ENCODE data around the gene TSPAN9.
A peak's percentile ranks its signal among the peaks of the same experiment; 100 is the strongest.
"Not testable (repeated sequence)": the region's sequence is repeated elsewhere in the genome, so short reads cannot be mapped to it uniquely, and the experiment has no call there.

TSPAN9 gene

DNA sequence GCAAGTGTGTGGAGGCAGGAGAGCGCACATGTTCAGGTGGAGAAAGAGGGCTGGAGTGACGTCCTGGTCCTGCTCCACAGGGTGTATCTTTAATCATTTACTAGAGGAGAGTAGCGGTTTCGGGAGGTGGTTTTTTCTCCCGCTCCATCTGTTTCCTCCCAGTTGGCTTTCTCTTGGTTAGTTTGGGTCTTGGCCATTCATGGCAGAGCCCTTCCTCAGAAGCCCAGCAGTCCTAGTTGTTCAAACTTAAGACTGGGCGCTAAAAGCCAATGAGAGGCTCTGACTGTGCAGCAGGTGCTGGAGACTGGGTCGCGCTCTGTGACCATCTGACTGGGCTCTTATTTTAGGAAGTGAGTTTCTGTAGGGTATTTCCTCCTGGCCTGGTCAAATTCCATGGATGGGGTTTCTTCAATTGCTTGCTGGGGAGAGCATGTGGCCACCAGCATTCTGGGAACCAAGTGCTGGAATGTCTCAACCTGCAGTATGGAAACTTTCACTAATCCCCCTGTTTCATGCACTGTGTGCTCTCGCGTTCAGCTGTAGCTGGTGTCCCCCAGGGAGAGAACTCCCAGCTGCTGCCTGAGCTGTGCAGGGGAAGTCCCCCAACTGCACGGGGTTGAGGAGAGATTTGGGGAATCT lies 27.4 kb upstream of the TSPAN9 start:
- CTCF ChIA-PET = no interaction called here
- no peak overlapping the region for H3K4me3 Mint-ChIP-seq
- H3K4me1 Mint-ChIP-seq = no peaks in the 10 kb centered on the region
- H3K36me3 Mint-ChIP-seq = no peaks in the 10 kb centered on the region
- DNase-seq = no peak
- no peaks in the 10 kb centered on the region for H3K9me3 Mint-ChIP-seq
- peaks cover 57% of the 10 kb centered on the region for H3K27me3 Mint-ChIP-seq
- no peak overlapping the region for H3K27ac Mint-ChIP-seq

DNA sequence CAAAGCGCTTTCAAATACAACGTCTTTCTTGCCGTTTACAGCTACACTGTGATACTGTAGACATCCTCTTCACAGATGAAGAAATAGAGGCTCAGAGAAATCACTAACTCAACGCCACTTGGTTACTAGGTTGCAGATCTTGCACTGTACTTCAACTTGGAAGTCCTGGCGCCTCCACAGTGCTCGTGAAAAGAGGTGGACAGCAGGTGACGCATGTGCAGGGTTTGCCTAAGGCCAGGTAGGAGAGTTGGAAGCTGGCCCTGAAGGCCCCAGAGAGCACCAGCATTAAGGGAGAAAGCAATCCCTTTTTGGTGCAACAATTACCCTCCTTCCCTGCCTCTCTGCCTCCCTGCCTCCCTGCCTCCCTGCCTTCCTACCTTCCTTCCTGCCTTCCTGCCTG lies 22.8 kb upstream of the TSPAN9 start:
- H3K36me3 Mint-ChIP-seq = no peaks in the 10 kb centered on the region
- no peaks in the 10 kb centered on the region for H3K4me1 Mint-ChIP-seq
- no peak overlapping the region for H3K4me3 Mint-ChIP-seq
- DNase-seq = no peak
- CTCF ChIA-PET = interaction anchor here (1.1 kb wide), 1 partner anchor 12 kb away, joined by 3 read pairs; no protein-coding TSS in a partner anchor
- H3K27ac Mint-ChIP-seq = no peak overlapping the region
- peaks cover 50% of the 10 kb centered on the region for H3K27me3 Mint-ChIP-seq
- H3K9me3 Mint-ChIP-seq = no peaks in the 10 kb centered on the region

DNA sequence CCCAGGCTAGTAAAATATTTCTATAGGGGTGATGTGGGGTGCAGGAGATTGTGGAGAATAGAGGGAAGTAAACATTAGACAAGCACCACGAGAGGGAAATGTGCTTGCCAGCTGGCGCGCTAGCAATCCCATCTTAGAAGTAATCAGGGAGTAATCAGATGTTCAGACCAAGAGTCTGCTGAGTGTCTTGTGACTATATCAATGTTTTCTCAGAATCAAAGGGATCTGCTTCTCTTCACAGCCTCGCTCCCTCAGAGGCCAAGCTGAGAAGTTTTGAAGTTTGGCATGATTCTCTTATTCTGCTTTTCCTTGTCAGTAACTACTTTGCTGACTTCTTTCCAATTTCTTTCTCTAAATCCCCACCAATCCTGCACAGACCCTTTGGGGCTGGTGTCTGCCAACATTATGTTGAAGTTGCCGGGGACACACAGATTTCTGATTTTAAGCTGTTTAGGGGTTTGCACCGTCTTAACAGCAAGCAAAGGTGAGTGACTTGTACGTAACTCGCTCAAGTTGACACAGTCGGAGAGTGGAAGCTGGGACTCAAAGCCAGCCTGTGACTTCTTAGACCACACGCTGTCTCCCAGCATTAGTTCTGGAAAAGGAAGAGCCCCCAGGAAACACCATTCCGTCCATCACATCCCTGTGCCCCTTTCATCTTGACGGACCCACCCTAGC lies 22.0 kb upstream of the TSPAN9 start:
- no peak for DNase-seq
- Mint-ChIP-seq H3K4me3 (no peak overlapping the region), H3K4me1 (no peaks in the 10 kb centered on the region), H3K27ac (no peak overlapping the region), H3K9me3 (no peaks in the 10 kb centered on the region), H3K36me3 (no peaks in the 10 kb centered on the region), H3K27me3 (peaks cover 42% of the 10 kb centered on the region)
- CTCF ChIA-PET = no interaction called here

- CTCF ChIA-PET = no interaction called here
- no peak overlapping the region for H3K4me3 Mint-ChIP-seq
Measured at GRCh38 chr12:3055704-3056467, 21.3 kb upstream of the TSPAN9 start.

GRCh38 chr12:3061059-3061458 lies 16.1 kb upstream of the TSPAN9 start:
- no peaks in the 10 kb centered on the region for H3K36me3 Mint-ChIP-seq
- no peaks in the 10 kb centered on the region for H3K4me1 Mint-ChIP-seq
- CTCF ChIA-PET = interaction anchor here (1.3 kb wide), 2 partner anchors 12 to 116 kb away, joined by 3 to 5 read pairs; no protein-coding TSS in a partner anchor
- H3K27me3 Mint-ChIP-seq = peaks cover 41% of the 10 kb centered on the region
- no peak for DNase-seq
- peaks cover 4% of the 10 kb centered on the region for H3K9me3 Mint-ChIP-seq
- no peak overlapping the region for H3K27ac Mint-ChIP-seq
- H3K4me3 Mint-ChIP-seq = no peak overlapping the region

More at GRCh38 chr12:3055704-3056467, 21.3 kb upstream of the TSPAN9 start:
- Mint-ChIP-seq H3K4me1 (no peaks in the 10 kb centered on the region), H3K36me3 (no peaks in the 10 kb centered on the region), H3K9me3 (no peaks in the 10 kb centered on the region), H3K27me3 (peaks cover 41% of the 10 kb centered on the region), H3K27ac (no peak overlapping the region)
- DNase-seq = no peak

GRCh38 chr12:3061501-3062215 lies 15.5 kb upstream of the TSPAN9 start:
- H3K27me3 Mint-ChIP-seq = peaks cover 40% of the 10 kb centered on the region
- peaks cover 4% of the 10 kb centered on the region for H3K9me3 Mint-ChIP-seq
- H3K27ac Mint-ChIP-seq = no peak overlapping the region
- no peak overlapping the region for H3K4me3 Mint-ChIP-seq
- no peaks in the 10 kb centered on the region for H3K4me1 Mint-ChIP-seq
- no peak for DNase-seq
- CTCF ChIA-PET = interaction anchor here (1.3 kb wide), 2 partner anchors 11 to 117 kb away, joined by 3 to 5 read pairs; no protein-coding TSS in a partner anchor
- H3K36me3 Mint-ChIP-seq = no peaks in the 10 kb centered on the region

GRCh38 chr12:3065300-3065699 lies 11.9 kb upstream of the TSPAN9 start:
- no peak for DNase-seq
- H3K4me1 Mint-ChIP-seq = no peaks in the 10 kb centered on the region
- peaks cover 4% of the 10 kb centered on the region for H3K9me3 Mint-ChIP-seq
- H3K36me3 Mint-ChIP-seq = no peaks in the 10 kb centered on the region
- H3K27me3 Mint-ChIP-seq = peaks cover 52% of the 10 kb centered on the region
- H3K4me3 Mint-ChIP-seq = no peak overlapping the region
- CTCF ChIA-PET = interaction anchor here (1.2 kb wide), 1 partner anchor 210 kb away, joined by 3 read pairs; no protein-coding TSS in a partner anchor
- H3K27ac Mint-ChIP-seq = no peak overlapping the region

DNA sequence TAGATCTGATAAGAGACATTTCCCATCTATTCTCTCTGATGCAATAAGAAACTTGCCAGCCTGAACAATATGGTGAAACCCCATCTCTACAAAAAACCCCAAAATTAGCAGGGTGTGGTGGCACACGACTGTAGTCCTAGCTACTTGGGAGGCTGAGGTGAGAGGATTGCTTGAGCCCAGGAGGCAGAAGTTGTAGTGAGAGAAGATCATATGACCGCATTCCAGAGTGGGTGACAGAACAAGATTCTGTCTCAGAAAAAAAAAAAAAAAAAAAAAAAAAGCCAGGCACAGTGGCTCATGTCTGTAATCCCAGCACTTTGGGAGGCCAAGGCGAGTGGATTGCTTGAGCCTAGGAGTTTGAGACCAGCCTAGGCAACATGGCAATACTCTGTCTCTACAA lies 11.3 kb upstream of the TSPAN9 start:
- not testable (repeated sequence) for H3K4me3 Mint-ChIP-seq, DNase-seq, H3K36me3 Mint-ChIP-seq, H3K27ac Mint-ChIP-seq, H3K9me3 Mint-ChIP-seq, H3K4me1 Mint-ChIP-seq
- CTCF ChIA-PET = interaction anchor here (1.2 kb wide), 1 partner anchor 209 kb away, joined by 3 read pairs; no protein-coding TSS in a partner anchor
- peaks cover 48% of the 10 kb centered on the region for H3K27me3 Mint-ChIP-seq

GRCh38 chr12:3069714-3070113 lies 7.5 kb upstream of the TSPAN9 start:
- Mint-ChIP-seq H3K4me1 (no peaks in the 10 kb centered on the region), H3K27ac (no peak overlapping the region), H3K36me3 (no peaks in the 10 kb centered on the region), H3K27me3 (peaks cover 42% of the 10 kb centered on the region), H3K9me3 (no peaks in the 10 kb centered on the region), H3K4me3 (no peak overlapping the region)
- no peak for DNase-seq
- CTCF ChIA-PET = interaction anchor here (1.1 kb wide), 1 partner anchor 205 kb away, joined by 4 read pairs; no protein-coding TSS in a partner anchor

GRCh38 chr12:3071107-3071506 lies 6.1 kb upstream of the TSPAN9 start:
- no peaks in the 10 kb centered on the region for H3K36me3 Mint-ChIP-seq
- peaks cover 49% of the 10 kb centered on the region for H3K27me3 Mint-ChIP-seq
- DNase-seq = no peak
- CTCF ChIA-PET = interaction anchor here (1.1 kb wide), 2 partner anchors 30 to 205 kb away, joined by 3 read pairs; no protein-coding TSS in a partner anchor
- H3K27ac Mint-ChIP-seq = no peak overlapping the region
- H3K9me3 Mint-ChIP-seq = no peaks in the 10 kb centered on the region
- H3K4me1 Mint-ChIP-seq = peaks cover 4% of the 10 kb centered on the region
- H3K4me3 Mint-ChIP-seq = no peak overlapping the region

DNA sequence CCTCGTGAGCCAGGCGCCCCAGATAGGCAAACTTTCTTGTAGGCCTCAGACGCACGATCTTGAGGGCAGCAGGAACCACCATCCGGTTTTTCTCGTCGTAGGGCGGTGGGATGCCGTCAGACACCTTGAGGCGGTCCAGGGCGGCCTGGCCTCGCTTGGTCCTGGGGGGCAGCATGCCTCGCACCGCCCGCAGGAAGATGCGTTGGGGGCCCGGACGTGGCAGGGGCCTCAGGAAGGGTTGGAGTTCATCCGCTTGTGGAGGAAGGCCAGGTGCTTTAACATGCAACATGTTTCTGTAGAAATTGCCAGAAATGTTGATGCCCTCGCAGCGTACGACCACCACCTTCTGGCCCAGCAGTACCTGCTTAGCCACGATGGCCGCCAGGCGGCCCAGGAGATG lies 5.5 kb upstream of the TSPAN9 start:
- Mint-ChIP-seq H3K27ac (no peak overlapping the region), H3K36me3 (no peaks in the 10 kb centered on the region), H3K4me3 (no peak overlapping the region), H3K4me1 (peaks cover 10% of the 10 kb centered on the region), H3K27me3 (peaks cover 50% of the 10 kb centered on the region), H3K9me3 (no peaks in the 10 kb centered on the region)
- DNase-seq = no peak
- CTCF ChIA-PET = no interaction called here

- H3K27me3 Mint-ChIP-seq = peaks cover 58% of the 10 kb centered on the region
- H3K4me3 Mint-ChIP-seq = no peak overlapping the region
- H3K36me3 Mint-ChIP-seq = no peaks in the 10 kb centered on the region
- CTCF ChIA-PET = interaction anchor here (0.5 to 4.8 kb wide), 12 partner anchors 8 to 227 kb away, joined by 3 to 40 read pairs (median 4); no protein-coding TSS in a partner anchor
- H3K9me3 Mint-ChIP-seq = no peaks in the 10 kb centered on the region
- no peak overlapping the region for H3K27ac Mint-ChIP-seq
- peak; percentile 88 for DNase-seq
- H3K4me1 Mint-ChIP-seq = peaks cover 15% of the 10 kb centered on the region
Measured at GRCh38 chr12:3073438-3074250, 3.5 kb upstream of the TSPAN9 start.

DNA sequence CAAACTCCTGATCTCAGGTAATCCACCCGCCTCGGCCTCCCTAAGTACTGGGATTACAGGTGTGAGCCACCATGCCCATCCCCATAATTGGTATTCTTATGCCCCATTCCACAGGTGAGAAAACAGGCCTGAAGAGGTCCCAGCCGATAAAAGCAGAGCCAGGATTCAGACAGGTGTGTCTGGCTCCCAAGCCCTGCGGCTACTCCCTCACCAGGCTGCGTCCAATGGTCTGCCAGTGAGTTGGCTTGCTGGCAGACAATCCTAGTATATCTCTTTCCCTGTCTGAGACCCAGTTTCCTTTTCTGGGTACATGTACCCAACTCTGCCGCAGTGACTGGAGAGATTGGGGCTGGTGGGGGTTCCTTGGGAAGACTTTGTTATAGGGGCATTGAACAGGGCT lies 1.9 kb upstream of the TSPAN9 start:
- no peak overlapping the region for H3K27ac Mint-ChIP-seq
- no peak for DNase-seq
- peaks cover 63% of the 10 kb centered on the region for H3K27me3 Mint-ChIP-seq
- no peaks in the 10 kb centered on the region for H3K9me3 Mint-ChIP-seq
- peaks cover 15% of the 10 kb centered on the region for H3K4me1 Mint-ChIP-seq
- H3K4me3 Mint-ChIP-seq = peak overlapping the region; percentile 32
- CTCF ChIA-PET = interaction anchor here (0.5 to 4.8 kb wide), 4 partner anchors 58 to 1774 kb away, joined by 3 to 40 read pairs (median 4); partner anchors contain the start of gene TEX52
- no peaks in the 10 kb centered on the region for H3K36me3 Mint-ChIP-seq
